GM20000 (cell line): ENCODE results near the gene TIRAP.

Experiments used
- DNase-seq: peaks from one replicate; pipeline ENCODE4 v3.0.0; 2012; ENCODE audit warnings: low spot score
- TF ChIP-seq, protein P1 (sequence below): IDR thresholded peaks from 2 replicates; pipeline ENCODE4 v1.5.1; 2012; ENCODE audit warnings: mild to moderate bottlenecking, control low read depth; ENCODE audit errors: extremely low read depth, missing control alignments

TIRAP gene

DNA sequence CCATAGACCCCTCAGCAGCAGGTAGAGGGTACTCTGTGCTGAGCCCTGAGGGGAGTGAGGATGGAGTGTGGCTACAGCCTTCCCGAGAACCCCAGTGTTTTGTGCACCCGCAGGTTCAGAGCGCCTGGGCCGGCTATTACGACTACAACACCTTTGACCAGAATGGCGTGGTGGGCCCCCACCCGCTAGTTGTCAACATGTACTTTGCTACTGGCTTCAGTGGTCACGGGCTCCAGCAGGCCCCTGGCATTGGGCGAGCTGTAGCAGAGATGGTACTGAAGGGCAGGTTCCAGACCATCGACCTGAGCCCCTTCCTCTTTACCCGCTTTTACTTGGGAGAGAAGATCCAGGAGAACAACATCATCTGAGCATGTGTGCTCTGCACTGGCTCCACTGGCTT is 5.6 kb upstream of the TIRAP start:
- no peak for DNase-seq
- TF ChIP-seq, protein P1, sequence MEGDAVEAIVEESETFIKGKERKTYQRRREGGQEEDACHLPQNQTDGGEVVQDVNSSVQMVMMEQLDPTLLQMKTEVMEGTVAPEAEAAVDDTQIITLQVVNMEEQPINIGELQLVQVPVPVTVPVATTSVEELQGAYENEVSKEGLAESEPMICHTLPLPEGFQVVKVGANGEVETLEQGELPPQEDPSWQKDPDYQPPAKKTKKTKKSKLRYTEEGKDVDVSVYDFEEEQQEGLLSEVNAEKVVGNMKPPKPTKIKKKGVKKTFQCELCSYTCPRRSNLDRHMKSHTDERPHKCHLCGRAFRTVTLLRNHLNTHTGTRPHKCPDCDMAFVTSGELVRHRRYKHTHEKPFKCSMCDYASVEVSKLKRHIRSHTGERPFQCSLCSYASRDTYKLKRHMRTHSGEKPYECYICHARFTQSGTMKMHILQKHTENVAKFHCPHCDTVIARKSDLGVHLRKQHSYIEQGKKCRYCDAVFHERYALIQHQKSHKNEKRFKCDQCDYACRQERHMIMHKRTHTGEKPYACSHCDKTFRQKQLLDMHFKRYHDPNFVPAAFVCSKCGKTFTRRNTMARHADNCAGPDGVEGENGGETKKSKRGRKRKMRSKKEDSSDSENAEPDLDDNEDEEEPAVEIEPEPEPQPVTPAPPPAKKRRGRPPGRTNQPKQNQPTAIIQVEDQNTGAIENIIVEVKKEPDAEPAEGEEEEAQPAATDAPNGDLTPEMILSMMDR: no peak

DNA sequence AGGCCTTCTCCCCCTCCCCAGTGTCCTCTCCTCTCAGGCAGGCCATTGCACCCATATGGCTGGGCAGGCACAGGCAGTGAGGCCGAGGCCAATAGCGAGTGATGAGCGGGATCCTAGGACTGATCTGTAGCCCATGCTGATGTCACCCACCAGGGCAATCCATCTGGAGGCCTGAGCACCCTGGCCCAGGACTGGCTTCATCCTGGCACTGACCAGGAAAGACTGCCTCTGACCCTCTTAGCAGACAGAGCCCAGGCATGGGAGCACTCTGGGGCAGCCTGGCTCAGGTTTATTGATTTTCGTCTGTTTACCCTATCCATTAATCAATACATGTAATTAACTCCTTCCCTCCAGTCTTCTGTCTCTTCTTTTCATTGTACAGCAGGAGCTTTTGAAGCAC is 5.1 kb upstream of the TIRAP start:
- no peak for DNase-seq

DNA sequence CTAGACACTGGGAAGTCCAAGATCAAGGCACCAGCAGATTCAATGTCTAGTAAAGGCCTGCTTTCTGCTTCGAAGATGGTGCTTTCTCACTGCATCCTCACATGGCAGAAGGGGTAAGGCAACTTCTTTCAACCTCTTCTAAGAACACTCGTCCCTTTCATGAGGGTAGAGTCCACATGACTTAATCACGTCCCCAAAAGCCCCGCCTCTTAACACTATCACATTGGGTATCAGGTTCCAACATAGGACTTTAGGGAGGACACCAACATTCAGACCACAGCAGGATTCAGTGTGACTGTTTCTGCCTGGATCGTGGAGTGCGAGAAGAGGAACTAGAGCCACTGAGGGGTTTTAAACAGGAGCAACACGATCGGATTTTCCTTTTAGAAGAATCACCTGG is 3.7 kb upstream of the TIRAP start:
- TF ChIP-seq, protein P1: no peak
- DNase-seq: no peak

More for the DNA sequence above, 5.1 kb upstream of the TIRAP start:
- TF ChIP-seq, protein P1: no peak

DNA sequence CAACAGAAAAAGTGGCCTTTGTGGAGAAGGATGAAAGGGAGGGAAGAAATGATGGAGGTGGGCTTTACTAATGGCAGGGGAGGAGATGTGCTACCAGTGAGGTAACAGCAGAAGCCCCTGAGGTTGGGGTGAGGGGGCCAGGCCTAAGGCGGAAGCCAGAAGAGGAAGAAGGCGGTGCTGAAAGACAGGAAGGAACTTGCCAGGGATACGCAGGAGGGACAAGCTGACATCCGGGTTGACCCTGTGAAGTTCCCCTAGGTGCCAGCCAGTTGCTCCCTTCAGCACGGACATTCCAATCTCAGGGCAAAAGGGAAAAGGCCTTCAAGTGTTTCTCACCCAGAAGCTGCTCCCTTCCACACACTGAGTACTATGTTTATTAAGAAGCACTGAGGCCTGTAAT is 2.3 kb upstream of the TIRAP start:
- no peak for DNase-seq
- TF ChIP-seq, protein P1: no peak

DNA sequence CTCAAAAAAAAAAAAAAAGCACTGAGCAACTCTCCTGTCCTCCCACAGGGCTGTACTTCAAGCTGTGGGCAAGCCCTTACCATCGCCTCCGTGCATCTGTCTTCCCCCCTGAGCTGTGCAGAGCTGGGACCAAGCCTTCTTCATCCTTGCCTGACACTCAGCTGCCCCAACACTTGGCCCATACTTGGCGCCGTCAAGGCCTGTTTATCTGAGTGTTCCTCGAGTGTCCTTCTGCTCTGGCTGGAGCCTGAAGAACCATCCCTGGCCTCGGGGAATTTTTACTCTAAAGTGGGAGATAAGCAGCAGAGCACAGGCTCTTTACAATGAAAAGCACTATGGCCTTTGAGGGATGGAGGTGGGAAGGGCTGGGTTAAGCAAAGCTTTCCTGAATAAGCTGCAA is 1.6 kb upstream of the TIRAP start:
- TF ChIP-seq, protein P1: no peak
- DNase-seq: no peak

DNA sequence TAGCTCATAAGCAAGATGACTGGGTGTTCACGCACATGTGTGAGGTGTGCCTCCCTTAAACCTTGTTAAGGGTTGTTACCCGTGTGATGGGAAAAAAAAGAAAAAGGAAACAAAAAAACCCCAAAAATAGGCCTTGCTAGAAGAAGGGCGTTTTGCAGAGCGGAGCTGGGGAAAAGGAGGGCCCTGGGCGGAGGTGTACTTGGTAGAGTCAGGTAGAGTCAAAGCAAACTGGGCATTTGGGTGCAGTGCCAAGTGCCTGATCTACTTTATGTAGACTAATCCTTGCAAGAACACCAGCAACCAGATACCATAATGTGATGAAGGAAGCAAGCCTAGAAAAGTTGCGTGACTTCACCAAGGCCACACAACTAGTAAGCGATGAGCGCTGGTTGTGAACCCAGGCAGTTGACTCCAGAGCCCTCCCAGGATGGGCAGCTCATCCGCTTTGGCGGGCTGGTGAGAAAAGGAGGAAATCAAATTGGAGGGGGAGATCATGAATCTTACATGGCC is 1.2 kb upstream of the TIRAP start:
- TF ChIP-seq, protein P1: no peak
- no peak for DNase-seq

DNA sequence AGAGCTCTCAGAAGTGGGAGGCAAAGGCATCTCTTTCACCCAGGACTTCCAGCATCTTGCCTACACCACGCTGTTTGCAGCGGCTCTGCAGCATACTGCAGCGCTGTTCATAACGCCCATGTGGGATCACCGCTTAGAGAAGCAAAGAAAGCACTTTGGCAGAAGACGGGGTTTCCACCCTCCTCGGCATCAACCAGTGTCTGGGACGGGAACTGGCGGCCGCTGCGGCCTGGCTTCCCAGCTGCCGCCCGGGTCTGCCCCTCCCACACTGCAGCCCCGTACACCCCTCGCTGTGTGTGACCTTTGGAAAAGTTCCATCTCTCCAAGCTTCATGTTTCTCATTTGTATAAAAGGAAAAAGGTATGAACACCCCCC is 545 bp upstream of the TIRAP start:
- TF ChIP-seq, protein P1: no peak
- DNase-seq: peak; percentile 58

DNA sequence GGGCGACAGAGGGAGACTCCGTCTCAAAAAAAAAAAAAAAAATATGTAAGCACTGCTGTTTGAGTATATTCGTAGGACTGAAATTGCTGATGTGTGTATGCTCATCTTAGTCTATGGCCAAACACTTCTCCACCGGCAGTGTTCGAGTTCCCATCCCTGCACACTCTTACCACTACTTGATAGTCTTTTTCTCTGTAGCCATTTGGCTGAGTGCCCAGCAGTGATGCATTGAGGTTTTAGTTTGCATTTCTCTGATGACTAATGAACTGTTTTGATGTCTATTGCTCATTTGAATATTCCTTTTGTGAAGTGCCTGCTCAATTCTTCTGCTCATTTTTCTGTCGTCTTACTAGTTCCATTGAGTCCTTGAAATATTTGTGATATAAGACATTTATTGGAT is 1.9 kb downstream of the TIRAP start:
- DNase-seq: peak; percentile 77
- TF ChIP-seq, protein P1: no peak
